ENCODE measurements around the gene SLC12A3.

Gene SLC12A3

GRCh38 chr16:56930486-56931270 is 65.7 kb downstream of the SLC12A3 start:
- DNase-seq (ENCODE audit: low read depth): no peak
- TF ChIP-seq MAX (IDR thresholded peaks at IDR 0.05; ENCODE audit: low read depth, low read length) (no peak), POLR2A (IDR thresholded peaks at IDR 0.05; ENCODE audit: extremely low read depth, insufficient read length) (no peak), MYC (IDR thresholded peaks at IDR 0.05; ENCODE audit: low read depth, low read length) (no peak), CTCF (IDR thresholded peaks at IDR 0.05; ENCODE audit: low read depth, low read length) (no peak)
- no peak overlapping the region for H3K4me3 ChIP-seq (ENCODE audit: low read depth, low read length)

GRCh38 chr16:56931271-56931891 is 66.4 kb downstream of the SLC12A3 start:
- peak overlapping the region; percentile 48 for H3K4me3 ChIP-seq (ENCODE audit: low read depth, low read length)
- TF ChIP-seq CTCF (IDR thresholded peaks at IDR 0.05; ENCODE audit: low read depth, low read length): no peak
- TF ChIP-seq MAX (IDR thresholded peaks at IDR 0.05; ENCODE audit: low read depth, low read length): peak; percentile 68
- no peak for DNase-seq (ENCODE audit: low read depth)

- peak within 1 kb of the TSS; percentile 92 for H3K4me3 ChIP-seq (ENCODE audit: low read depth, low read length)
- DNase-seq (ENCODE audit: low read depth): peak; percentile 99
- TF ChIP-seq POLR2A (IDR thresholded peaks at IDR 0.05; ENCODE audit: extremely low read depth, insufficient read length): peak; percentile 93
- TF ChIP-seq MYC (IDR thresholded peaks at IDR 0.05; ENCODE audit: low read depth, low read length): peak; percentile 96
- peak; percentile 97 for TF ChIP-seq MAX (IDR thresholded peaks at IDR 0.05; ENCODE audit: low read depth, low read length)
- no peak for TF ChIP-seq CTCF (IDR thresholded peaks at IDR 0.05; ENCODE audit: low read depth, low read length)
These were observed 67.1 kb downstream of the SLC12A3 start, which contains the start of gene HERPUD1 for GRCh38 chr16:56931892-56932720. Gene HERPUD1 (plus strand): TSS chr16:56932142. CDS start chr16:56932245, 103 bp downstream.

- DNase-seq (ENCODE audit: low read depth): peak; percentile 86
- H3K4me3 ChIP-seq (ENCODE audit: low read depth, low read length): peak overlapping the region; percentile 92
- TF ChIP-seq CTCF (IDR thresholded peaks at IDR 0.05; ENCODE audit: low read depth, low read length): no peak
- TF ChIP-seq POLR2A (IDR thresholded peaks at IDR 0.05; ENCODE audit: extremely low read depth, insufficient read length): no peak
- TF ChIP-seq MAX (IDR thresholded peaks at IDR 0.05; ENCODE audit: low read depth, low read length): peak; percentile 98
- TF ChIP-seq MYC (IDR thresholded peaks at IDR 0.05; ENCODE audit: low read depth, low read length): peak; percentile 89
These were observed 68.0 kb downstream of the SLC12A3 start for GRCh38 chr16:56932721-56933619.

All from NB4 (cell line).